ENCODE results near the gene LINC00305.

Gene LINC00305

GRCh38 chr18:64148988-64149387, at the start of gene LINC00305:
TSS of gene LINC00305 (minus strand) at chr18:64149088.
- in situ Hi-C loops (cut with MboI; ENCODE audit: low sequenced_read_pairs), result no loop called here

- in situ Hi-C loops (cut with MboI; ENCODE audit: low sequenced_read_pairs), result no loop called here
Measured at GRCh38 chr18:64191069-64191468, 42.2 kb upstream of the LINC00305 start.

GRCh38 chr18:64185987-64186386, 37.1 kb upstream of the LINC00305 start:
- in situ Hi-C loops (cut with MboI; ENCODE audit: low sequenced_read_pairs), result no loop called here

DNA sequence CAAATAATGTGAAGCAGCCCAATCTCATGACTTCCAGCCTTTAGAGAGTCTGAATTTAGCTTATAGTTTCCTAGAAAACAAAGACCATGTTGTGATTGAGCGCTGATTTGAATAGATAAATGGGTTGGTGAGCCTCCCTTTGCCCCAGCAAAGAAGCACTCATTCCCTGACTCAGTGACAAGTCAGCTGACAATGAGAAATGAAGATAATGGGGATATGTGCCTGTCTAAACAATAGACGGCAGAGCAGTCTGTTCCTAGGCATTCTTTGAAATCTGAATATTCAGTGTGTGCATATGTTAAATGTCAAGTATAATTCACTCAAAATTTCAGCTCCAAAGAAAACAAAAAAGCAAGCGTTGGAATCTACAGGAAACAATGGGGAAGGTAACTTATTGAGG, 34.8 kb upstream of the LINC00305 start:
- in situ Hi-C loops (cut with MboI; ENCODE audit: low sequenced_read_pairs), result no loop called here

- in situ Hi-C loops (cut with MboI; ENCODE audit: low sequenced_read_pairs), result no loop called here
Measured at GRCh38 chr18:64180617-64181016, 31.7 kb upstream of the LINC00305 start.

- in situ Hi-C loops (cut with MboI; ENCODE audit: low sequenced_read_pairs), result no loop called here
Measured at GRCh38 chr18:64180171-64180570, 31.3 kb upstream of the LINC00305 start.

- in situ Hi-C loops (cut with MboI; ENCODE audit: low sequenced_read_pairs), result no loop called here
Measured at GRCh38 chr18:64179556-64180080, 30.7 kb upstream of the LINC00305 start.

- in situ Hi-C loops (cut with MboI; ENCODE audit: low sequenced_read_pairs), result no loop called here
Measured at GRCh38 chr18:64178860-64179259, 30.0 kb upstream of the LINC00305 start.

GRCh38 chr18:64175432-64175831, 26.5 kb upstream of the LINC00305 start:
- in situ Hi-C loops (cut with MboI; ENCODE audit: low sequenced_read_pairs), result no loop called here

DNA sequence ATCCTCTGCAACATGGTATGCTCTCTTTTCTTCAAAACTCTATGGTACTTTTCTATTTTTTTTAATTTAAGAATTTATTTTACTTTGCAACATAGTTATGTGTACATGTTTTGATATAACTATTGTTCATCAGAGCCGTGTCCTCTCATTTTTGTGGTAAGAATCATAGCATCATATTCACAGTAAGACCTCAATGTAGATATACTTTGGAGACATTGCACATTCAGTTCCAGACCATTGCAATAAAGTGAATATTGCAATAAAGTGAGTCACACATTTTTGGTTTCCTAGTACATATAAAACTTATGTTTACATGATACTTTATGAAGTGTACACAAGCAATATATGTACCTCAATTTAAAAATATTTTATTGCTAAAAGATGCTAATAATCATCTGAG, 22.7 kb upstream of the LINC00305 start:
- in situ Hi-C loops (cut with MboI; ENCODE audit: low sequenced_read_pairs), result no loop called here

DNA sequence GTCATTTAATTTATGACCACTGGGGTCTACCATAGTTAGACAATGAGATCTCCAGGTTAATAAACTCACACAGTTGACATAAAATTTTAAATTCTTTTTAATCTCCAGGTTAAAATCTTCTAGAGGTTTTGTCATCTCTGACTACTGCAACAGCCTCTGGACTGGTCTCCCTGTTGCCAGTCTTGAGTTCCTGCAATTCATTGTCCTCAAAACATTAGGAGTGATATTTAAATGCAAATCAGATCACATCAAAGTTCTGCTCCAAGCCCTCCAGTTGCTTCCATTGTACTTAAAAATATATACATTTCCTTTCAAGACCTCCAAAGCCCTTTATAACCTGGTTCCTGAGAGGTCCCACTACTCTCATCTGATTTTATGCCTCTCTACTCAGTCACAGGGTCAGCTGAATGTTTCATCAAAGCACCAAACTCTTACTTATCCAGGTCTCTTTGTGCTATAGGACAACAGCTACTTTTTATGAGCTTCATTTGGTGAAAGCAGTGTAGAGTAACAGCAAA, 18.6 kb upstream of the LINC00305 start:
- in situ Hi-C loops (cut with MboI; ENCODE audit: low sequenced_read_pairs), result no loop called here

DNA sequence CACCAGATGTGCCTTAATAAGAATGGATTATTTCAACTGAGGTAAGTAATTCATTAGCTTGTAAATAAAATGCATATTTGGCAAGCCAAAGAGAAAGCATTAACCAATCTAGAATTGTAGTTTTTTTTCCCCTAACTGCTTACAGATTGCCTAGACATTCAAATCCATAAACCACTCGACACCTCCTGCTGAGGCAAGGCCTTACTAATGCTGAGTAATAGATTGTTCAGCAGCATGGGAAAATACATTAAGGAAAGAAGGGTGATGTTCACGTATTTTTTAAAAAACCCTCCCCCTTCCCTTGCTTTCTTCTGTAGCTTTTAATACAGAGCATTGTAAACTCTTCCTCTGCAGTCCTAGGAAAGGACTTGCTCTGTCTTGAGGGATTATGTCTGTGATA, 17.0 kb upstream of the LINC00305 start:
- in situ Hi-C loops (cut with MboI; ENCODE audit: low sequenced_read_pairs), result no loop called here

- in situ Hi-C loops (cut with MboI; ENCODE audit: low sequenced_read_pairs), result no loop called here
Measured at GRCh38 chr18:64164883-64165282, 16.0 kb upstream of the LINC00305 start.

- in situ Hi-C loops (cut with MboI; ENCODE audit: low sequenced_read_pairs), result no loop called here
Measured at GRCh38 chr18:64149916-64150438, 1.1 kb upstream of the LINC00305 start.

- in situ Hi-C loops (cut with MboI; ENCODE audit: low sequenced_read_pairs), result no loop called here
Measured at GRCh38 chr18:64142904-64143303, 6.0 kb downstream of the LINC00305 start.

DNA sequence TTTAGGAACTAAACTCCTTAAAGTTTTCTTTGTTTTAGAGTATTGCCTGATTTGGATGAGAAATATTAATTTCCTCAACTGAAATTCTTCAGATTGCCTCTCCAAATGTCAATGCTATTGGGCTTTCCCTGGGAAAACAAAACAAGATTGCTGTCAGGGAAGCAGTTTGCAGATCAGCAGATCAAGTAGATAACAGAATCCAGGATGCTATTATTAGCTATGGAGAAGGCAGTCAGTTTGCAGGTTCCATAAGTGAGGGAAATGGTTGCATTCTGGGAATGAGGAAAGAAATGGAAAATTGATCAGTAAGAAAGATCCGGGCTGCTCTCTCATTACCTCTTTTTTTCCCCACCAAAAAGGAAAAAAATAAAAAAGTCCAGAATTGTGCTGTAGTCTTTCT, 11.0 kb downstream of the LINC00305 start:
- in situ Hi-C loops (cut with MboI; ENCODE audit: low sequenced_read_pairs), result no loop called here

GRCh38 chr18:64134044-64134747, 14.7 kb downstream of the LINC00305 start:
- in situ Hi-C loops (cut with MboI; ENCODE audit: low sequenced_read_pairs), result no loop called here

DNA sequence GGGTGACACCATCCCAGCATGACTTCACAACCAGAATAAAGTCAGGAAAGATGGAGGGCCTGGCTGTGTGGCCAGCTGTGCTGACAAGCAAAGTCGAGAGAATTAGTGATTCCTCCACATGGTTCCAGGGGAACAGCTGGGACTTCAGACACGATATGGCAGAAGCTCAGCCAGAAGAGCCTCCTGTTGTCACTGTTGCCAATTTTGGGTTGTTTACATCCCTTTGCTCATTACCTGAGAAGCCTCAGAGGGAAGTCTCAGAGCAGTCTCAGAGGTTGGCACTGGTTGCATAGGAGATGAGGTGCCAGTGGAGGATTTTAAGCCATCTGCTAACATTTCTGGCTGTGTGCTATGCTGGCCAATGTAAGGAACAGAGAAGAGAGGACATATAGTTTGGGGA, 16.0 kb downstream of the LINC00305 start:
- in situ Hi-C loops (cut with MboI; ENCODE audit: low sequenced_read_pairs), result no loop called here

GRCh38 chr18:64131314-64131713, 17.6 kb downstream of the LINC00305 start:
- in situ Hi-C loops (cut with MboI; ENCODE audit: low sequenced_read_pairs), result no loop called here

DNA sequence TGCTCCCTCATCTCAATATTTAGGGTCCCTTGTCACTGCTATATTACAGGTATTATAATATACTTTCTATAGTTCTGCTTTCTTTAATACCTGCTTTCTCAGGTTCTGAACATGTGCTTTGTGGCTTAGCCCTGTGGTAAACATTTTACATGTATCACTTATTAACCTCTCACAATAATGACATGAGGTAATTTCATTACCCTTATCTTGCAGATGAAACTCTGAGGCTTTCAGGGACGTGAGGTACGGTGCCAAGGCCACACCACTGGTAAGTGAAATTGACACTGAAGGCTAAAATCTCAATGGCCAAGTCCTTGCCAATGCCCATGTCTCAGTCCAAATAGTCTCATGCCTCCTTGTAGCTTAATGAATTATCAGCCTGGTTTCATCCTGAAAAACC, 21.7 kb downstream of the LINC00305 start:
- in situ Hi-C loops (cut with MboI; ENCODE audit: low sequenced_read_pairs), result no loop called here

GRCh38 chr18:64119916-64120315, 29.0 kb downstream of the LINC00305 start:
- in situ Hi-C loops (cut with MboI; ENCODE audit: low sequenced_read_pairs), result no loop called here

DNA sequence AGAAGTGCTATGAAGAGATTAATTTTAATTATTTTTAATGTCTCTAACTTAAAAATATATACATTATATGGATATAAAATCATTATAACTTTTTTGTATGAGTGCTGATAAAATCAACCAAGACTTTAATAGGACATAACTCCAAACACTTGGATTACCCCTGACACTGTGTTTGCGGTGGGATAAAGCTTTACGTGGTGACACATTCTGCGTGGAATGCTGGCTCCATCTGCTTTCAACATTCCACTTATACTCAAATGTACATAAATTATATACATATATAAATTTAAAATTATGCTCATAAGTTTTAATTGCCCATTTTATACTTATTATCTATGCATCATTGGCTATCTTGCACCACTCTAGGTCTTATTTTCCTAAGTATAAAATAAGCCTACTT, 30.5 kb downstream of the LINC00305 start:
- in situ Hi-C loops (cut with MboI; ENCODE audit: low sequenced_read_pairs), result no loop called here

All from HL-60/S4 (cell line).